Loucy (cell line): ENCODE data around the gene DAG1.

ENCODE experiments used
- EZH2phosphoT487 ChIP-seq: fragments of 200-600 bp; IDR thresholded peaks from 2 replicates; pipeline ENCODE4 v1.6.1; 2018; ENCODE audit warnings: antibody characterized with exemption, mild to moderate bottlenecking, moderate library complexity, borderline replicate concordance
- TF ChIP-seq, protein P1 (sequence below): fragments of 200-600 bp; sonication (generic); conservative IDR thresholded peaks from 2 replicates; pipeline ENCODE4 v1.5.1; 2014; ENCODE audit warnings: mild to moderate bottlenecking, antibody characterized with exemption, low read length

DNA sequence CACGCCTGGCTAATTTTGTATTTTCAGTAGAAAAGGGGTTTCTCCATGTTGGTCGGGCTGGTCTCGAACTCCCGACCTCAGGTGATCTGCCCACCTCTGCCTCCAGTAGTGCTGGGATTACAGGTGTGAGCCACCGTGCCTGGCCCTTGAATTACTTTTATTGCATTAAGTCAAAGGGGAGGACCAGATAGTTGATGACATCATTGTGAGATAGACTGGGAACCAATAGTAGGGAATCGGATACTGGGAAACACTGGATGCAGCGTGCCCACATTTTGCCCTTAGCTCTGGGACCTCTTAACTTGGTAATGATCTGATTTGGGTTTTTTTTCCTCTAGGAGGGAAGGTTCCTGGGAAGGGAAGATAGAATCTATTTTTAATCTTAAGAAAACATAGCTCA is 19.2 kb downstream of the DAG1 start:
- TF ChIP-seq, protein P1, sequence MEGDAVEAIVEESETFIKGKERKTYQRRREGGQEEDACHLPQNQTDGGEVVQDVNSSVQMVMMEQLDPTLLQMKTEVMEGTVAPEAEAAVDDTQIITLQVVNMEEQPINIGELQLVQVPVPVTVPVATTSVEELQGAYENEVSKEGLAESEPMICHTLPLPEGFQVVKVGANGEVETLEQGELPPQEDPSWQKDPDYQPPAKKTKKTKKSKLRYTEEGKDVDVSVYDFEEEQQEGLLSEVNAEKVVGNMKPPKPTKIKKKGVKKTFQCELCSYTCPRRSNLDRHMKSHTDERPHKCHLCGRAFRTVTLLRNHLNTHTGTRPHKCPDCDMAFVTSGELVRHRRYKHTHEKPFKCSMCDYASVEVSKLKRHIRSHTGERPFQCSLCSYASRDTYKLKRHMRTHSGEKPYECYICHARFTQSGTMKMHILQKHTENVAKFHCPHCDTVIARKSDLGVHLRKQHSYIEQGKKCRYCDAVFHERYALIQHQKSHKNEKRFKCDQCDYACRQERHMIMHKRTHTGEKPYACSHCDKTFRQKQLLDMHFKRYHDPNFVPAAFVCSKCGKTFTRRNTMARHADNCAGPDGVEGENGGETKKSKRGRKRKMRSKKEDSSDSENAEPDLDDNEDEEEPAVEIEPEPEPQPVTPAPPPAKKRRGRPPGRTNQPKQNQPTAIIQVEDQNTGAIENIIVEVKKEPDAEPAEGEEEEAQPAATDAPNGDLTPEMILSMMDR, result no peak
- TF ChIP-seq EZH2phosphoT487, result no peak
